GM18520 (cell line): ENCODE data around the gene FOXI1.

Experiments used
- ATAC-seq: cut with Tn5 transposase; IDR thresholded peaks from one replicate; pipeline ENCODE4 v1.9.1; 2021; ENCODE audit not compliant: unreplicated experiment

The FOXI1 gene

GRCh38 chr5:170149206-170149515, 43.5 kb downstream of the FOXI1 start:
- no peak for ATAC-seq

- no peak for ATAC-seq
These were observed 45.0 kb downstream of the FOXI1 start for GRCh38 chr5:170150713-170151096.

- ATAC-seq: peak; percentile 69
These were observed 45.6 kb downstream of the FOXI1 start for GRCh38 chr5:170151097-170151831.

- no peak for ATAC-seq
These were observed 47.1 kb downstream of the FOXI1 start for GRCh38 chr5:170152767-170153166.

- no peak for ATAC-seq
These were observed 48.6 kb downstream of the FOXI1 start for GRCh38 chr5:170154297-170154696.

GRCh38 chr5:170154744-170155143, 49.0 kb downstream of the FOXI1 start:
- ATAC-seq: peak; percentile 46

GRCh38 chr5:170155771-170156170, 50.1 kb downstream of the FOXI1 start:
- ATAC-seq: no peak

GRCh38 chr5:170159101-170159698, 53.5 kb downstream of the FOXI1 start:
- no peak for ATAC-seq
